AG20443 (cell line): ENCODE data around the gene HK3.
"Not testable (repeated sequence)": the region's sequence is repeated elsewhere in the genome, so short reads cannot be mapped to it uniquely, and the experiment has no call there.

Experiments
- DNase-seq: peaks from one replicate; pipeline ENCODE4 v3.0.0; 2012; ENCODE audit warnings: low spot score, mixed read lengths

The HK3 gene

GRCh38 chr5:176882567-176882903 is 16.6 kb downstream of the HK3 start:
- DNase-seq = peak; percentile 59

DNA sequence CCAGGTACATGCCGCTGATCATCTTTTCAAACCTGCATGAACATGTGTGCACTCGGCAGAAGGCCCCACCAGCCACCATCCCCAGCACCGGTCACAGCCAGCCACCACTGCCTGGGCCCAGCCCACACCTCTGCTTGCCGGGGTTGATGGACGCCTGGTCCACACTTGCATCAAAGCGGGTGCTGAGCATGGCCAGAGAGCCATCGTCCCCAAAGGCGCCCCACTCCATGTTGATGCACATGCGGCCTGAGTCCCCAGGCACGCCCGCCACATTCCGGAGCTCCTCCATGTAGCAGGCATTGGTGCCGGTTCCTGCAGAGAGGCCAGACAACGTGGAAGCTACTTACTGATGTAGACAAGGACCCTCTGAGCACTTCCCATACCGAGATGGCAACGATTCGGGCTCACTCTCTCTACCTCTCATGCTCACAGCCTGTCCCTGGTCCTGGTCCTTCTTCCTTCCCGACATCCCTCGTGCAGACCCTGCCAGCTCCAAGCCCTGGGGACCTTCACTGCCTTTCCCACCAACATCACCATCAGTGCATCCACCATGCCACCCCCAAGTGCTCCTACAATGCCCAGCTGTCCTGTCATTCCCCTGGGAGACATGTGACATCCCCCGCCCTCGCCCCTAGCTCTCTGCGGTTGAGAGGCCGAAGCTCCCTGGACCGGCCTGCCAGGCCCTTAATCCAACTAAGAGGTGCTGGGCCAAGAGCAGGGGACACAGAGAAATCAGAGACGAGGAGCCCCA is 17.2 kb downstream of the HK3 start:
- DNase-seq = no peak

DNA sequence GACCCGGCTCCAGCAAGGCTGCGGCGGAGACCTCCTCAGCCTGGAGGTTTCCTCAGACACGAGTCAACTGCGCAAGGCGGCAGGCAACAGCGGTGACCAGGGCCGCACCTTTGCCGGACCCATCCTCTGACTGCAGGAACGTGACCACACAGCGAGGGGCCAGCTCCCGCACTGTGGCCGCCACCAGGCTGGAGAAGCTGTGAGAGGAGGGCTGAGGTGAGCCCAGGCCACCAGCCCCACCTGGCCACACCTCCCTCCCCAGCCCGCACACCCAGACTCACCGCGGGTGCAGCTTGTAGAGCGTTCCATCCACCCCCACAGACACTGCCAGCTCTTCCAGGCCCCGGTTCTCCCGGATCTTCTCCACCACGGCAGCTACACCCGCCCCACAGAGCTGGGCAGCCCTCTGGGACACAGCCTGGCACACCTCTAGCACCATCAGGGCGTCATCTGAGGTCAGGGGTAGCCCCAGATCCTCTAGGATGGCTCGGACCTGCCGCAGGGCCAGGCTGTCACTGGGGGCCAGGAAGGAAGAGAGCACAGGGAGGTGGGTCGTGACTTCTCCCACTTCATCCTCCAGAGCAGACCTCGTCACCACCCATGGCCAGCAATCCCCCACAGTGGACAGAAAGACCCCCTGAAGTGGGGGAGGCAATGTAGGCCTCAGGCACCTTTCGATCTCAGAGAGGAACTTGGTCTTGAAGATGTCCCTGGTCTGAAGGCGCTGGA is 18.0 kb downstream of the HK3 start:
- no peak for DNase-seq

DNA sequence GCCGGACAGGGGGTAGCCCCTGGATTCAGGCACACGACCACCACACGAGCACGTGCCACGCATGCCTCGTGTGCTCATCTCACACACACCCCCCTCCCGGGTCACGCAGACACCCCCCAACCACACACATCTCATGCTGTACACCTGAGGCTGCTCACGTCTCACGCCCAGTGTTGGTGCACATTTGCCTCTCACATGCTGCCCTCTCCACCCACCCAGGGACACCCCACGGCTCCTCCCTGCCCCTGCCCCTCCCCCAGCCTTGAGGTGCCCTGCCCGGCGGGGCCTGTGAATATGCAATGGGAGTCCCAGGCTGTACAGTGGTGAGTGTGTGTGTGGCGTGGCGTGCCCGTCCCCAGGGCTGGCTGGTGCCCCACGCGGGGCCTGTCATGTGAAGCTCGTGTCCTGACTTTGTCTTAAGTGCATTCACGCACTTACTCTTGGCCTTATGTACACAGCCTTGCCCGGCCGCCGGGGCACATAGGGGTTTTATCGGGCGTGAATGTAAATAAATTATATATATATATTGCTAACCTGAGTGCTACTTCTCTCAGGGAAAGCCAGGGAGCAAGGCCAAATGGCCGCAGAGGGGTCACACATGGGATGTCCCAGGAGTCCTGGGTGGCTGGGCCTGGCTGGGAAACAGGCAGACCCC is 18.7 kb downstream of the HK3 start:
- no peak for DNase-seq

- DNase-seq = no peak
Measured at GRCh38 chr5:176879663-176880361, 19.3 kb downstream of the HK3 start.

- no peak for DNase-seq
Measured at GRCh38 chr5:176878906-176879662, 20.1 kb downstream of the HK3 start.

- DNase-seq = no peak
Measured at GRCh38 chr5:176878463-176878862, 20.7 kb downstream of the HK3 start.

DNA sequence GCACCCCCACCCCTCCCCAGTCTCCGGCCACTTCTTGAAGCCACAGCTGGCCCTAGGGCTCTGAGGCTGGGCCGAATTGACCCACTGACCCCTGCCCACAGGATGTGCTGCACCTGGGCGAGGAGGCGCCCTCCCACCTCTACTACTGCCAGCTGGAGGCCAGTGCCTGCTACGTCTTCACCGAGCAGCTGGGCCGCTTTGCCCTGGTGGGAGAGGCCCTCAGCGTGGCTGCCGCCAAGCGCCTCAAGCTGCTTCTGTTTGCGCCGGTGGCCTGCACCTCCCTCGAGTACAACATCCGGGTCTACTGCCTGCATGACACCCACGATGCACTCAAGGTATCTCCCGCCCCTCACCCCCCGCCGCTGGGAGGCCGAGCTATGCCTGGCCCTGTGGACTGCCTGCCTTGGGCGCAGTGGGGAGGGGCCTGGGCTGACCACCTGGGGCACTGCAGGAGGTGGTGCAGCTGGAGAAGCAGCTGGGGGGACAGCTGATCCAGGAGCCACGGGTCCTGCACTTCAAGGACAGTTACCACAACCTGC is 21.3 kb downstream of the HK3 start:
- DNase-seq = no peak

DNA sequence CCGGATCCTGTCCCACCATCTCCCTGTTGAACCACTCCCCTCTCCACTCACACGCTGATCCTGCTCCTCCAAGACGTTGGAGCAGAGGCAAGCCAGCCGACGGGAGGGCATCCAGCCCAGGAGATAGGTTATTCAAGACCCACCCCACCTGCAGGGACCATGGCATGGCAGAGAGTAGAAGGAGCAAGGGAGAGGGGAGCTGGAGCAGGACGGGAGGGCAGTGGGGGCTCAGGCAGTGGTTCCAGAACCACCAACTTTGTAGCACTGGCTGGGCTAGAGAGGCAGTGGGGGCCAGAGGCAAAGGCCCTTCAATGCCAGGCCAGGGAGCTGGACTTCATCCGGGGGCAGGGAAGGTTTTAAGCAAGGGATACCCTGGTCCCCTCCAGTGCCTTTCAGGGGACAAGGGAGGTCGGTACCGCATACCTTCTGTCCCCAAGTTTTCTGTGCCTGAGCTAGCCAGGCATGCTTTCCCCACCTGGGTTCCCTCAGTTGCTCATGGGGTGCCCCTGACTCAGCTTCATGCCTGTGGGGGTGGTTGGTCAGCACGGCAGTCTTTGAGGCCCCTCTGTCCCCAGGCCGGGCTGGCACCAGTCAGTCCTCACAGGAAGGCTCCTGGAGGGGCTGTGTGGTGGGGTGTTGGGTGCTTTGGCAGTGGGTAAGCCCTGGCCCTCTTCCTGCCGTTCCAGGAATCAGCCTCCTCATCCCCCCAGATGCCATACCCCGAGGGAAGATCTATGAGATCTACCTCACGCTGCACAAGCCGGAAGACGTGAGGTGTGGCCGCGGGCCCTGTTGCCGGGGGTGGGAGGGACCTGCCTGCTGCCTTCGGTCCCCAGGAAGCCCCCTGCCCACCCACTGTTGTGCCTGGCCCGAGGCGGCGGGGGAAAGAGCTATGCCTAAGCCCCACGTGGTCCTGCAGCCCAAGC is 22.4 kb downstream of the HK3 start:
- no peak for DNase-seq

DNA sequence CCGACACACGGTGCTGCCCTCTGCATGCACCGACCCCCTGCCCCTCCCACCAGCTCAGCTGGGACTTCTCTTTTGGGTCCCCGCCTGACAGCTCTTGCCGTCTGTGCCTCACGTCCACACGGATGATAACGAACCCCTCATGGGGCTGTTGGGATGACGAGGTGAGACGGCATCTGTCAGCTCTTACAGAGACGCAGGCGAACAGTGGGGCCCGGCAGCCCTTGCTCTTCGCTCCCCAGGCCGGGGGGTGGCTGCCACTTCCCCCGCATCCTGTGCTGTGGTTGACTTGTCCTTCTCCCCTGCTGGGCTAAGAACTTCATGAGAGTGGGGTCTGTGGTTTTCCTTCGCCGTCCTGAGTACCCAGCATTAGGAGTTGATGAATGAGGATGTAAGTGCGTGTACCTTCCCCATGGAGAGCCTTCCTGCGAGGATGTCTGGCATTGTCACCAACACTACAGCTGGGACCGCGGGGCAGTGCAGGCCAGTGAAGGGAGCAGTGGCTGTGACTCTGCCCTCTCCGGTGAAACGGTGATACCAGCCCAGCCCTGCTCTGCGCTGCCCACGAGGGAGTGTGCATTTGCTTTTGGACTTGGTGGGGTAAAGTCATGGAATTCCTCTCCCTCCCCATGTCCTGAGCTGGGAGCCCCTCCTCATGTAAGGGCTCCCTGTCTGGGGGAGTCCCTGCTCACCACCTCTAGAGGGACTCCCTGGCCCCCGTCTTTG is 23.2 kb downstream of the HK3 start:
- DNase-seq = no peak

DNA sequence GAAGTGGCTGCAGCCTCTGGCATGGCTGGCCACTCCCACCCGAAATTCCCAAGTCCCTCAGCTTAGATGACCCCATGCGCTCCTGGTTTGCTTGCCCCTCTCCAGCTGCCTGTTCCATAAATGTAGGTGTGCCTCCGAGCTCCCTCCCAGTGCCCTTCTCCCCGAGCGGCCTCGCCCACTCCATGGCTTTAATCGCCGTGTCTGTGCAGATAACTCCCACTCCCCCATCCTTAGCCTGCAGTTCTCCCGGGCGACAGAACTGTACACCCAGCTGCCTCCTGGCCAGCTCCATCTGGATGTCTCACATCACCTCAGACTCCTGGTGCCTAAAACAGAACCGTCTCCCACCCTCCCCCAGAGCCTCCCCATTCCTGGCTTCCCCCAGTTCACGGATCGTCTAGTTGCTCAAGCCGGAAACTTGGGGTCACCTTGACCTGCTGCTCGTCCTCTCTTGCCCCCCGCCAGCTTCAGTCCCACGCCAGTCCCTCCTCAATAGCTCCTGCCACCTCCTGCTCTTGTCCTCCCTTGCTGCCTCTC is 24.1 kb downstream of the HK3 start:
- no peak for DNase-seq

- DNase-seq = no peak
Measured at GRCh38 chr5:176874198-176874780, 24.9 kb downstream of the HK3 start.

GRCh38 chr5:176873541-176874172 is 25.5 kb downstream of the HK3 start:
- DNase-seq = no peak

DNA sequence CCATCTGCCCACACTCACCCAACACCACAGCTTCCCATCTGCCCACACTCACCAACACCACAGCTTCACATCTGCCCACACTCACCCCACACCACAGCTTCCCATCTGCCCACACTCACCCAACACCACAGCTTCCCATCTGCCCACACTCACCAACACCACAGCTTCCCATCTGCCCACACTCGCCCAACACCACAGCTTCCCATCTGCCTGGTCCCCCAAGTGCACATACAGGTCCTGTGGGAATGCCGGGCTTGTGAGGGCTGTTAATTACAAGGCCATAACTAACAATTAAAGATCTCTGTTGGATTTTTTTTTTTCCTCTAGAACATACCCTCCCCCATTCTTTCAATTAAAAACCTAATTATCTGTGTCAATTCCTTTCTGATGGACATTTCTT is 26.1 kb downstream of the HK3 start:
- not testable (repeated sequence) for DNase-seq

- not testable (repeated sequence) for DNase-seq
Measured at GRCh38 chr5:176872586-176872985, 26.6 kb downstream of the HK3 start.

DNA sequence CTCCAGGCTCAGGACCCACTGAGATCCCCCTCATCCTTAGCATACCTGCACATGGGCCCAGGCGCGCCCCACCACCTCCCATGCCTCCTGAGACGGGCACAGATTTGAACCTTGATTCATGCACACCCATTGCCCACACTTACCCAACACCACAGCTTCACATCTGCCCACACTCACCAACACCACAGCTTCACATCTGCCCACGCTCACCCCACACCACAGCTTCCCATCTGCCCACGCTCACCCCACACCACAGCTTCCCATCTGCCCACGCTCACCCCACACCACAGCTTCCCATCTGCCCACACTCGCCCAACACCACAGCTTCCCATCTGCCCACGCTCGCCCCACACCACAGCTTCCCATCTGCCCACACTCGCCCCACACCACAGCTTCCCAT is 28.5 kb downstream of the HK3 start:
- not testable (repeated sequence) for DNase-seq

- peak; percentile 84 for DNase-seq
Measured at GRCh38 chr5:176870110-176870591, 29.0 kb downstream of the HK3 start.

DNA sequence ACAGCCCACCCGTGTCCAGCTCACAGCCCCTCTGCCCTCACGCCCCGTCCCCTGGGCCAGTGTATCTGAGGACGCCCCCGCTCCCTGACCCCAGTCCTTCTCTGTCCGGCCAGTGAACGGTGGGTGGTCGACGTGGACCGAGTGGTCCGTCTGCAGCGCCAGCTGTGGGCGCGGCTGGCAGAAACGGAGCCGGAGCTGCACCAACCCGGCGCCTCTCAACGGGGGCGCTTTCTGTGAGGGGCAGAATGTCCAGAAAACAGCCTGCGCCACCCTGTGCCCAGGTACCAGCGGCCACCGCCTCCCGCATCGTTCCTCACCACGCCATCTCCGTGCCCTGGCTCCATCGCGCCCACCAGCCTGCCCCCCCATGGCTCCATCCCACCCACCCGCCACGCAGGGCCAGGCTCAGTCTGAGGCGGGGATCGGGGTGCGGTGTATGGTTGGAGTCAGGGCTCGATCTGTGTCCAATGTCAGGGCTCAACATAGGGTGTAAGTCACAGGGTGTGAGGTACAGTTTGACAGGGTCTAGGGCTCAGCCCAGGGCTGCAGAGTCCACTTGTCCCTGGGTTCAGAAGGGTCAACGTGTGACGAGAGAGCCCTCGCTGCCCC is 29.5 kb downstream of the HK3 start:
- DNase-seq = no peak
